Activated CD4-positive, alpha-beta T cell treated with anti-CD3 and anti-CD28 coated beads for 4 hours (primary cell): ENCODE data around the gene HEATR3.
A peak's percentile ranks its signal among the peaks of the same experiment; 100 is the strongest.
"Not testable (repeated sequence)": the region's sequence is repeated elsewhere in the genome, so short reads cannot be mapped to it uniquely, and the experiment has no call there.

Experiments used
- DNase-seq, 2 donors: peaks; one replicate each; pipeline ENCODE4 v3.0.0-alpha.2; 2020

Gene HEATR3

GRCh38 chr16:50114357-50115129 lies 48.8 kb downstream of the HEATR3 start:
- DNase-seq: no peak

GRCh38 chr16:50120711-50121110 lies 54.9 kb downstream of the HEATR3 start:
- DNase-seq: no peak

- no peak for DNase-seq
Observed at GRCh38 chr16:50121278-50121677, 55.5 kb downstream of the HEATR3 start.

- DNase-seq: peak in 1 of 2 donors; percentile 12
Observed at GRCh38 chr16:50121721-50122445, 56.1 kb downstream of the HEATR3 start.

GRCh38 chr16:50123417-50123816 lies 57.6 kb downstream of the HEATR3 start:
- no peak for DNase-seq

GRCh38 chr16:50124769-50125168 lies 59.0 kb downstream of the HEATR3 start:
- DNase-seq: no peak

- no peak for DNase-seq
Observed at GRCh38 chr16:50126183-50126582, 60.4 kb downstream of the HEATR3 start.

GRCh38 chr16:50132571-50132970 lies 66.8 kb downstream of the HEATR3 start:
- not testable (repeated sequence) for DNase-seq

GRCh38 chr16:50133214-50133613 lies 67.4 kb downstream of the HEATR3 start:
- DNase-seq: no peak

GRCh38 chr16:50136399-50136798 lies 70.6 kb downstream of the HEATR3 start:
- no peak for DNase-seq

GRCh38 chr16:50137268-50137667 lies 71.5 kb downstream of the HEATR3 start:
- no peak for DNase-seq

GRCh38 chr16:50139580-50139979 lies 73.8 kb downstream of the HEATR3 start:
- no peak for DNase-seq

GRCh38 chr16:50144211-50144610 lies 78.4 kb downstream of the HEATR3 start:
- DNase-seq: no peak

GRCh38 chr16:50146479-50147435 lies 81.0 kb downstream of the HEATR3 start:
- no peak for DNase-seq

- no peak for DNase-seq
Observed at GRCh38 chr16:50151322-50151721, 85.6 kb downstream of the HEATR3 start.

- DNase-seq: peak in 1 of 2 donors; percentile 24
Observed at GRCh38 chr16:50151756-50152155, 86.0 kb downstream of the HEATR3 start.

- DNase-seq: peak; percentile 57
Observed at GRCh38 chr16:50152351-50152806, 86.6 kb downstream of the HEATR3 start.

GRCh38 chr16:50152807-50153595 lies 87.2 kb downstream of the HEATR3 start, which contains the start of gene TENT4B:
TSS of gene TENT4B (plus strand) at chr16:50153306. CDS start at chr16:50153622, 316 bp downstream.
- DNase-seq: peak; percentile 85 to 89

GRCh38 chr16:50153596-50154419 lies 88.0 kb downstream of the HEATR3 start:
- no peak for DNase-seq

- DNase-seq: no peak
Observed at GRCh38 chr16:50154420-50154950, 88.7 kb downstream of the HEATR3 start.

- DNase-seq: no peak
Observed at GRCh38 chr16:50155925-50156324, 90.2 kb downstream of the HEATR3 start.
